WTC11 (cell line): Measurements from ENCODE around the gene UCN. TPM values are rescaled to one million over a fixed set of nuclear protein-coding genes. Genes with fewer than 3 reads are reported as not detected.

ENCODE experiments used
- ATAC-seq: fragments of 200-7000 bp; cut with Tn5 transposase; 2 replicates; pipeline ENCODE4 v1.10.0; 2021; ENCODE audit warnings: mild to moderate bottlenecking, moderate library complexity
- CTCF ChIA-PET: fragments of 300-600 bp; sonication (Branson Sonifier 250); formaldehyde crosslinking; loops from one replicate; lab custom pipeline; 2021; ENCODE audit warnings: antibody characterized with exemption; lab: Charles Lee
- POLR2A ChIA-PET: fragments of 350-600 bp; sonication (Branson Sonifier 250); formaldehyde crosslinking; loops from one replicate; lab custom pipeline; 2021; ENCODE audit warnings: antibody characterized with exemption; lab: Charles Lee
- DNase-seq: peaks from one replicate; pipeline ENCODE4 v3.0.0; 2021; ENCODE audit warnings: low spot score
- H3K27ac Mint-ChIP-seq: 2 replicates; pipeline ENCODE4 v1.8.0; 2021; ENCODE audit warnings: mixed read lengths
- H3K27me3 Mint-ChIP-seq: 2 replicates; pipeline ENCODE4 v1.8.0; 2021; ENCODE audit warnings: low read depth, mild to moderate bottlenecking, moderate library complexity, mixed read lengths
- H3K36me3 Mint-ChIP-seq: 2 replicates; pipeline ENCODE4 v1.8.0; 2021; ENCODE audit warnings: mixed read lengths
- H3K4me1 Mint-ChIP-seq: 2 replicates; pipeline ENCODE4 v1.8.0; 2022; ENCODE audit warnings: mixed read lengths
- H3K4me3 Mint-ChIP-seq: 2 replicates; pipeline ENCODE4 v1.8.0; 2021; ENCODE audit warnings: mild to moderate bottlenecking, moderate library complexity, mixed read lengths
- H3K9me3 Mint-ChIP-seq: 2 replicates; pipeline ENCODE4 v1.8.0; 2021; ENCODE audit warnings: mixed read lengths
- ZNF396 ChIP-seq: fragments of 250-450 bp; sonication (Bioruptor Pico); IDR thresholded peaks from 2 replicates; pipeline ENCODE4 v1.8.0; 2021; ENCODE audit warnings: mild to moderate bottlenecking, moderate library complexity, borderline replicate concordance
- total RNA-seq: library from RNA; stranded (reverse); gene quantifications from 3 replicates; pipeline ENCODE4 v1.2.3, GENCODE V29; 2021
- TF ChIP-seq, protein P1 (sequence below): sonication (generic); formaldehyde crosslinking; IDR thresholded peaks from 2 replicates; pipeline ENCODE4 v1.8.1; 2022; ENCODE audit warnings: missing genetic modification reagents, borderline replicate concordance

UCN gene
- total RNA-seq, 1 experiment from 2014 or later = 0.68 TPM

DNA sequence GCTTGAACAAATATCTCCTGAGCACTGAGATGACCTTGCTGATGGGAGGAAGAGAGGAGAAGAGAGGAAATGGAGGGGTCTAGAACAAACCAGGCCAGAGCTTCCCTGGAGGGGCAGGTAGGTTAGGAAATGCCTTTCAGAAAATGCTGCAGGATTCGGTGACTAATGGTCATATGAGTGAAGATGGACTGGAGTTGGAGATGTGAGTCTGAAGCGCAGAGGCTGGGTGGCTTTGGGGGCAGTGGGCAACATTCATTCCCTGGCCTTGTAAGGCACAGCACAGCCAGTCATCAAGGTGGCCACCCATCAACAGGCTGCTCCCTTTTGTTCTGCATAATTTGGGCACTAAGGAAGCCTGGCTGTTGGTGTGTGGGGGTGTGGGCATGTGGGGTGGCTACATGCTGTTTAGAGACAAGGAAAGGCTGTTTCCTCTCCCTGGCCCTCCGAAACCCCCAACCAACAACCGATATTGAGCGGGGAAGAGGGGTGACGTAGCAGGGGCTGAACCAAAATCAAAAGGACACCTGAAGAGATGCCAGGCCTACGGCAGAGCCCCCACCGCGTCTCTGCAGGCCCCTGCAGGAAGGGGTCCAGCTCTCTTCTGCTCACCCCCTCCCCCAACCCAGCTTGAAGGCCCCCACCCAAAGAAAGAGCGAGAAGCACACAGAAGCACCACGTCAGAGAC lies 46.9 kb downstream of the UCN start (continued):
- TF ChIP-seq, protein P1, sequence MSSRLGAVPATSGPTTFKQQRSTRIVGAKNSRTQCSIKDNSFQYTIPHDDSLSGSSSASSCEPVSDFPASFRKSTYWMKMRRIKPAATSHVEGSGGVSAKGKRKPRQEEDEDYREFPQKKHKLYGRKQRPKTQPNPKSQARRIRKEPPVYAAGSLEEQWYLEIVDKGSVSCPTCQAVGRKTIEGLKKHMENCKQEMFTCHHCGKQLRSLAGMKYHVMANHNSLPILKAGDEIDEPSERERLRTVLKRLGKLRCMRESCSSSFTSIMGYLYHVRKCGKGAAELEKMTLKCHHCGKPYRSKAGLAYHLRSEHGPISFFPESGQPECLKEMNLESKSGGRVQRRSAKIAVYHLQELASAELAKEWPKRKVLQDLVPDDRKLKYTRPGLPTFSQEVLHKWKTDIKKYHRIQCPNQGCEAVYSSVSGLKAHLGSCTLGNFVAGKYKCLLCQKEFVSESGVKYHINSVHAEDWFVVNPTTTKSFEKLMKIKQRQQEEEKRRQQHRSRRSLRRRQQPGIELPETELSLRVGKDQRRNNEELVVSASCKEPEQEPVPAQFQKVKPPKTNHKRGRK = no peak

DNA sequence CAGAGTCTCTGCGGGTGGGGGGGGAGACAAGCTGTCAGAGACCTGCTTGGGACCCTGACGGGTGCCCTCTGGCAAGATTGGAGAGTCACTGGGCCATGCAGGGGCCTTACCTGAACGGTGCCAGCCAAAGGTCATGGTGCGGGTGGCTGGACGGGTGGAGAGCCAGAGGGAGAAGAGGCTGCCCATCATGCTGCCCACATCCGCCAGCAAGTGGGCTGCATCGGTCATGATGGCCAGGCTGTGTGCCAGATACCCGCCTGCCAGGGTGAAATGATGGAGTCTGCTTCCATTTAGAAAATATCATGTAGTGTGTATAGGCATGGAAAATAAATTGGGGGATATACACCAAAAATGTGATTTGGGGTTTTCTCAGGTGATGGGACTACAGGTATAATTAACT lies 50.2 kb downstream of the UCN start:
- DNase-seq = no peak
- Mint-ChIP-seq H3K27me3 (peaks cover 30% of the 10 kb centered on the region), H3K9me3 (no peaks in the 10 kb centered on the region), H3K4me1 (peaks cover 10% of the 10 kb centered on the region), H3K4me3 (no peak overlapping the region), H3K27ac (no peak overlapping the region), H3K36me3 (no peaks in the 10 kb centered on the region)
- no peak for ATAC-seq
- CTCF ChIA-PET = interaction anchor here (0.6 to 2.5 kb wide), 4 partner anchors 21 to 172 kb away, joined by 3 to 11 read pairs (median 5); no protein-coding TSS in a partner anchor
- POLR2A ChIA-PET = no interaction called here
- no peak for TF ChIP-seq ZNF396 (CRISPR knock-in tag)
- TF ChIP-seq, all 79 proteins: peak for 0

Other genes starting within 250 kb of the UCN start
- 210 to 239 TPM (median 226 TPM) in 3 replicates for gene OST4, start 236.8 kb downstream of the UCN start, total RNA-seq
- 3.0 to 4.0 TPM (median 3.5 TPM) in 3 replicates for gene EMILIN1, start 229.8 kb downstream of the UCN start, total RNA-seq
- gene KHK, start 221.7 kb downstream of the UCN start, total RNA-seq = 15.5 to 17.4 TPM (median 17.4 TPM) in 3 replicates
- gene CGREF1, start 189.3 kb downstream of the UCN start, total RNA-seq = 3.5 to 4.0 TPM (median 3.8 TPM) in 3 replicates
- 0.31 to 0.62 TPM (median 0.53 TPM) in 3 replicates for gene ABHD1, start 184.6 kb downstream of the UCN start, total RNA-seq
- gene PREB, start 173.8 kb downstream of the UCN start, total RNA-seq = 56.7 to 69.2 TPM (median 56.7 TPM) in 3 replicates
- not detected in 3 replicates for gene PRR30, start 169.0 kb downstream of the UCN start, total RNA-seq
- gene TCF23, start 159.4 kb downstream of the UCN start, total RNA-seq = 0.05 to 0.14 TPM (median 0.13 TPM) in 3 replicates
- 97.2 to 115 TPM (median 109 TPM) in 3 replicates for gene ATRAID, start 96.4 kb downstream of the UCN start, total RNA-seq
- 80.8 to 111 TPM (median 86.4 TPM) in 3 replicates for gene SLC5A6, start 96.2 kb downstream of the UCN start, total RNA-seq
- 145 to 178 TPM (median 150 TPM) in 3 replicates for gene CAD, start 91.1 kb downstream of the UCN start, total RNA-seq
- 8.0 to 8.9 TPM (median 8.1 TPM) in 3 replicates for gene SLC30A3, start 45.4 kb downstream of the UCN start, total RNA-seq
- gene DNAJC5G, start 33.0 kb downstream of the UCN start, total RNA-seq = 0.18 to 0.44 TPM (median 0.34 TPM) in 3 replicates
- gene TRIM54, start 26.0 kb downstream of the UCN start, total RNA-seq = 3.0 to 3.4 TPM (median 3.3 TPM) in 3 replicates
- gene MPV17, start 14.7 kb upstream of the UCN start, total RNA-seq = 51.5 to 60.4 TPM (median 59.3 TPM) in 3 replicates
- gene GTF3C2, start 48.3 kb upstream of the UCN start, total RNA-seq = 103 to 123 TPM (median 107 TPM) in 3 replicates
- 46.6 to 53.6 TPM (median 49.1 TPM) in 3 replicates for gene EIF2B4, start 61.9 kb upstream of the UCN start, total RNA-seq
- gene SNX17, start 62.2 kb upstream of the UCN start, total RNA-seq = 72.5 to 75.3 TPM (median 74.7 TPM) in 3 replicates
- 23.6 to 27.4 TPM (median 24.5 TPM) in 3 replicates for gene ZNF513, start 72.3 kb upstream of the UCN start, total RNA-seq
- gene PPM1G, start 101.1 kb upstream of the UCN start, total RNA-seq = 140 to 193 TPM (median 147 TPM) in 3 replicates
- gene NRBP1, start 120.2 kb upstream of the UCN start, total RNA-seq = 108 to 110 TPM (median 108 TPM) in 3 replicates
- 41.9 to 50.0 TPM (median 49.2 TPM) in 3 replicates for gene KRTCAP3, start 133.9 kb upstream of the UCN start, total RNA-seq
- gene IFT172, start 181.3 kb upstream of the UCN start, total RNA-seq = 19.8 to 25.3 TPM (median 22.7 TPM) in 3 replicates
- gene FNDC4, start 186.8 kb upstream of the UCN start, total RNA-seq = 12.5 to 14.1 TPM (median 13.0 TPM) in 3 replicates
- gene GCKR, start 188.4 kb upstream of the UCN start, total RNA-seq = 0.64 to 1.1 TPM (median 0.72 TPM) in 3 replicates